Measurements from ENCODE around the gene USP28.

Gene USP28

GRCh38 chr11:113876074-113876797 lies 864 bp upstream of the USP28 start:
- DNase-seq = no peak

- peak; percentile 32 for DNase-seq
Observed at GRCh38 chr11:113874581-113875233, 665 bp downstream of the USP28 start.

GRCh38 chr11:113874096-113874495 lies 1.3 kb downstream of the USP28 start:
- no peak for DNase-seq

GRCh38 chr11:113873236-113873626 lies 2.1 kb downstream of the USP28 start:
- no peak for DNase-seq

GRCh38 chr11:113871336-113871735 lies 4.0 kb downstream of the USP28 start:
- DNase-seq = no peak

- DNase-seq = no peak
Observed at GRCh38 chr11:113867843-113868503, 7.4 kb downstream of the USP28 start.

GRCh38 chr11:113865873-113866272 lies 9.5 kb downstream of the USP28 start:
- no peak for DNase-seq

- no peak for DNase-seq
Observed at GRCh38 chr11:113864410-113864809, 11.0 kb downstream of the USP28 start.

GRCh38 chr11:113862435-113862834 lies 12.9 kb downstream of the USP28 start:
- no peak for DNase-seq

- no peak for DNase-seq
Observed at GRCh38 chr11:113859665-113860064, 15.7 kb downstream of the USP28 start.

GRCh38 chr11:113856966-113857759 lies 18.2 kb downstream of the USP28 start:
- DNase-seq = no peak

GRCh38 chr11:113855803-113856202 lies 19.6 kb downstream of the USP28 start:
- DNase-seq = no peak

- DNase-seq = no peak
Observed at GRCh38 chr11:113850188-113850587, 25.2 kb downstream of the USP28 start.

- DNase-seq = no peak
Observed at GRCh38 chr11:113849713-113850112, 25.7 kb downstream of the USP28 start.

- DNase-seq = no peak
Observed at GRCh38 chr11:113847580-113847979, 27.8 kb downstream of the USP28 start.

GRCh38 chr11:113847111-113847510 lies 28.3 kb downstream of the USP28 start:
- DNase-seq = no peak

- DNase-seq = no peak
Observed at GRCh38 chr11:113841691-113842090, 33.7 kb downstream of the USP28 start.

- no peak for DNase-seq
Observed at GRCh38 chr11:113840932-113841664, 34.3 kb downstream of the USP28 start.

GRCh38 chr11:113839842-113840241 lies 35.5 kb downstream of the USP28 start:
- no peak for DNase-seq

- no peak for DNase-seq
Observed at GRCh38 chr11:113838005-113838404, 37.4 kb downstream of the USP28 start.

GRCh38 chr11:113835306-113835705 lies 40.1 kb downstream of the USP28 start:
- no peak for DNase-seq

GRCh38 chr11:113833151-113833550 lies 42.2 kb downstream of the USP28 start:
- DNase-seq = no peak

GRCh38 chr11:113831314-113831713 lies 44.1 kb downstream of the USP28 start:
- DNase-seq = no peak
